OCI-LY7 (cell line): Measurements from ENCODE around the gene DCP1B. TPM values are rescaled to one million over a fixed set of nuclear protein-coding genes. Genes with fewer than 3 reads are reported as not detected.

Experiments
- BruUV-seq: library from RNA; stranded (reverse); fragments of 400-500 nt; replicated peaks from 2 replicates; lab custom pipeline; 2021; lab: Mats Ljungman, UMichigan
- CTCF ChIA-PET: fragments of 300-600 bp; sonication (Branson Sonifier 250); formaldehyde crosslinking; loops from one replicate; lab custom pipeline; 2022; ENCODE audit warnings: antibody characterized with exemption; ENCODE audit not compliant: unreplicated experiment; lab: Charles Lee
- POLR2A ChIA-PET: fragments of 300-600 bp; sonication (Branson Sonifier 250); formaldehyde crosslinking; loops from one replicate; lab custom pipeline; 2022; ENCODE audit warnings: antibody characterized with exemption; lab: Charles Lee
- DNase-seq: peaks from one replicate; pipeline ENCODE4 v3.0.0-alpha.2; 2015; ENCODE audit warnings: low spot score
- H2AFZ ChIP-seq: fragments of 200-600 bp; sonication (generic), shearing (Covaris generic); 2 replicates; pipeline ENCODE4 v1.6.1; 2014; ENCODE audit warnings: mild to moderate bottlenecking, antibody characterized with exemption, low read length, moderate library complexity
- H3K27ac ChIP-seq: fragments of 200-600 bp; sonication (generic); 2 replicates; pipeline ENCODE4 v1.5.1; 2014; ENCODE audit warnings: mixed run types, low read depth, mild to moderate bottlenecking, moderate library complexity, low read length, inconsistent platforms; ENCODE audit not compliant: poor library complexity, severe bottlenecking
- H3K36me3 ChIP-seq: fragments of 200-600 bp; sonication (generic); 2 replicates; pipeline ENCODE4 v1.6.1; 2014; ENCODE audit warnings: mild to moderate bottlenecking, antibody characterized with exemption, low read length, moderate library complexity, mixed read lengths; ENCODE audit not compliant: insufficient read depth
- H3K4me1 ChIP-seq: fragments of 200-600 bp; sonication (generic); 2 replicates; pipeline ENCODE4 v1.5.1; 2014; ENCODE audit warnings: mild to moderate bottlenecking, low read length; ENCODE audit not compliant: insufficient read depth, poor library complexity, severe bottlenecking
- H3K4me2 ChIP-seq: fragments of 200-600 bp; sonication (generic); 2 replicates; pipeline ENCODE4 v1.6.1; 2014; ENCODE audit warnings: mild to moderate bottlenecking, low read length
- H3K4me3 ChIP-seq: fragments of 200-600 bp; sonication (generic); 2 replicates; pipeline ENCODE4 v1.5.1; 2014; ENCODE audit warnings: mild to moderate bottlenecking, low read depth, low read length; ENCODE audit not compliant: poor library complexity, severe bottlenecking
- H3K79me2 ChIP-seq: fragments of 200-600 bp; sonication (generic); 2 replicates; pipeline ENCODE4 v1.6.1; 2016; ENCODE audit warnings: low read depth, mild to moderate bottlenecking, low read length, moderate library complexity, mixed read lengths; ENCODE audit not compliant: insufficient read depth
- H3K9me2 ChIP-seq: fragments of 200-600 bp; sonication (generic); 2 replicates; pipeline ENCODE4 v1.6.1; 2016; ENCODE audit warnings: mild to moderate bottlenecking, low read length, mixed read lengths; ENCODE audit not compliant: insufficient read depth
- H3K9me3 ChIP-seq: fragments of 200-600 bp; sonication (generic); 2 replicates; pipeline ENCODE4 v1.6.1; 2014; ENCODE audit warnings: mild to moderate bottlenecking, mixed run types, low read length, mixed read lengths
- H4K20me1 ChIP-seq: fragments of 200-600 bp; sonication (generic); 2 replicates; pipeline ENCODE4 v1.6.1; 2014; ENCODE audit warnings: mild to moderate bottlenecking, antibody characterized with exemption, low read length, moderate library complexity, mixed read lengths; ENCODE audit not compliant: insufficient read depth
- CTCF ChIP-seq: fragments of 200-600 bp; sonication (generic); conservative IDR thresholded peaks from 2 replicates; pipeline ENCODE4 v1.5.1; 2014; ENCODE audit warnings: mild to moderate bottlenecking, antibody characterized with exemption, low read length, moderate library complexity, mixed read lengths
- EZH2phosphoT487 ChIP-seq: fragments of 200-600 bp; sonication (generic); IDR thresholded peaks from 2 replicates; pipeline ENCODE4 v1.6.1; 2018; ENCODE audit warnings: low read depth, borderline replicate concordance, mild to moderate bottlenecking, mixed run types, antibody characterized with exemption, low read length, moderate library complexity, mixed read lengths
- intact Hi-C: fragments of 100-400 bp; cut with micrococcal nuclease; formaldehyde crosslinking; loops from one replicate; pipeline ENCODE4 v1.10.0; 2022; ENCODE audit not compliant: unreplicated experiment
- total RNA-seq, 2 experiments: library from RNA; depleted of rRNA in 1 of 2; stranded (reverse); fragments of >200 nt in 1 of 2; shearing (Covaris generic) in 1 of 2; gene quantifications; 2 replicates each; pipeline ENCODE4 v1.2.3, GENCODE V29; 2014 to 2022

The DCP1B gene
- total RNA-seq, 2 experiments from 2014 or later, result 14.2 to 15.5 TPM

GRCh38 chr12:1993871-1994371 is 10.3 kb downstream of the DCP1B start:
- no peak overlapping the region for H3K27ac ChIP-seq
- H3K79me2 ChIP-seq, result no peaks in the 10 kb centered on the region
- no peaks in the 10 kb centered on the region for H3K9me2 ChIP-seq
- no peak for DNase-seq
- peaks cover 61% of the 10 kb centered on the region for H3K36me3 ChIP-seq
- H3K4me2 ChIP-seq, result no peak overlapping the region
- no peaks in the 10 kb centered on the region for H3K9me3 ChIP-seq
- no peak overlapping the region for H2AFZ ChIP-seq
- H4K20me1 ChIP-seq, result no peaks in the 10 kb centered on the region
- intact Hi-C loops, result no loop called here
- H3K4me1 ChIP-seq, result no peaks in the 10 kb centered on the region
- ChIA-PET CTCF (no interaction called here), POLR2A (interaction anchor here (0.8 to 0.9 kb wide), 3 partner anchors 9 to 25 kb away, joined by 3 read pairs; partner anchors contain the start of gene DCP1B)
- no peak overlapping the region for H3K4me3 ChIP-seq
- TF ChIP-seq CTCF (no peak), EZH2phosphoT487 (no peak)
- no TSS peak for BruUV-seq

- CTCF ChIA-PET, result no interaction called here
- POLR2A ChIA-PET, result interaction anchor here (0.5 kb wide), 1 partner anchor 822 kb away, joined by 3 read pairs; no protein-coding TSS in a partner anchor
- H3K9me3 ChIP-seq, result no peaks in the 10 kb centered on the region
- no peaks in the 10 kb centered on the region for H4K20me1 ChIP-seq
- H3K27ac ChIP-seq, result no peak overlapping the region
- H3K36me3 ChIP-seq, result peaks cover 67% of the 10 kb centered on the region
- no TSS peak for BruUV-seq
- no peak overlapping the region for H3K4me2 ChIP-seq
- H3K9me2 ChIP-seq, result no peaks in the 10 kb centered on the region
- intact Hi-C loops, result no loop called here
- no peaks in the 10 kb centered on the region for H3K4me1 ChIP-seq
- H3K79me2 ChIP-seq, result no peaks in the 10 kb centered on the region
- DNase-seq, result no peak
- H3K4me3 ChIP-seq, result no peak overlapping the region
- TF ChIP-seq CTCF (no peak), EZH2phosphoT487 (no peak)
- no peak overlapping the region for H2AFZ ChIP-seq
These were observed 10.9 kb downstream of the DCP1B start for GRCh38 chr12:1993341-1993740.

GRCh38 chr12:1992732-1993131 is 11.5 kb downstream of the DCP1B start:
- peaks cover 73% of the 10 kb centered on the region for H3K36me3 ChIP-seq
- intact Hi-C loops, result no loop called here
- H2AFZ ChIP-seq, result no peak overlapping the region
- DNase-seq, result no peak
- no peak for TF ChIP-seq EZH2phosphoT487
- no peak for TF ChIP-seq CTCF
- H3K4me2 ChIP-seq, result no peak overlapping the region
- no peaks in the 10 kb centered on the region for H3K9me3 ChIP-seq
- H3K79me2 ChIP-seq, result no peaks in the 10 kb centered on the region
- no peak overlapping the region for H3K27ac ChIP-seq
- CTCF ChIA-PET, result no interaction called here
- BruUV-seq, result no TSS peak
- no peaks in the 10 kb centered on the region for H3K9me2 ChIP-seq
- H4K20me1 ChIP-seq, result no peaks in the 10 kb centered on the region
- POLR2A ChIA-PET, result interaction anchor here (0.5 kb wide), 1 partner anchor 823 kb away, joined by 3 read pairs; no protein-coding TSS in a partner anchor
- no peak overlapping the region for H3K4me3 ChIP-seq
- H3K4me1 ChIP-seq, result no peaks in the 10 kb centered on the region
